HL-60 (cell line): Measurements from ENCODE around the gene TNFRSF21.
"Not testable (repeated sequence)": the region's sequence is repeated elsewhere in the genome, so short reads cannot be mapped to it uniquely, and the experiment has no call there.

Source experiments
- DNase-seq, 2 experiments: peaks; one replicate each; pipeline ENCODE4 v3.0.0-alpha.2; 2010 to 2020; ENCODE audit warnings: low read depth in 1 of 2, low spot score in 1 of 2
- H3K27ac ChIP-seq: fragments of 250-450 bp; sonication (Bioruptor Pico); replicated peaks from 2 replicates; pipeline ENCODE4 v1.5.1; 2020; ENCODE audit warnings: mild to moderate bottlenecking, moderate library complexity
- H3K27me3 ChIP-seq: fragments of 250-450 bp; sonication (Bioruptor Pico); 2 replicates; pipeline ENCODE4 v1.5.1; 2021; ENCODE audit warnings: mild to moderate bottlenecking, moderate library complexity; ENCODE audit not compliant: insufficient read depth, poor library complexity, severe bottlenecking
- H3K4me3 ChIP-seq: replicated peaks from 2 replicates; pipeline ENCODE4 v1.5.1; 2011; ENCODE audit warnings: mild to moderate bottlenecking, control low read depth, low read length; ENCODE audit not compliant: insufficient read depth
- CTCF ChIP-seq: IDR thresholded peaks from one replicate; pipeline ENCODE4 v1.5.1; 2011; ENCODE audit warnings: low read length, control low read depth, inconsistent platforms; ENCODE audit not compliant: insufficient read depth
- GABPA ChIP-seq: IDR thresholded peaks from 2 replicates; pipeline ENCODE4 v1.6.1; 2012; ENCODE audit warnings: low read depth
- POLR2AphosphoS5 ChIP-seq: IDR thresholded peaks from 2 replicates; pipeline ENCODE4 v1.6.1; 2012; ENCODE audit warnings: low read depth
- REST ChIP-seq: IDR thresholded peaks from 2 replicates; pipeline ENCODE4 v1.6.1; 2012; ENCODE audit warnings: low read depth; ENCODE audit not compliant: insufficient replicate concordance
- SPI1 ChIP-seq: IDR thresholded peaks from 2 replicates; pipeline ENCODE4 v1.6.1; 2012; ENCODE audit warnings: low read depth, mild to moderate bottlenecking, borderline replicate concordance

Gene TNFRSF21

GRCh38 chr6:47335466-47335865 is 25.8 kb upstream of the TNFRSF21 start:
- no peak overlapping the region for H3K4me3 ChIP-seq
- no peaks in the 10 kb centered on the region for H3K27me3 ChIP-seq
- DNase-seq = peak; percentile 20 to 59
- TF ChIP-seq REST = no peak
- TF ChIP-seq POLR2AphosphoS5 = peak; percentile 59; the same call in 1 of the 2 replicates
- peak; percentile 99 for TF ChIP-seq SPI1
- no peak overlapping the region for H3K27ac ChIP-seq

- Histone ChIP-seq H3K4me3 (no peak overlapping the region), H3K27ac (no peak overlapping the region), H3K27me3 (no peaks in the 10 kb centered on the region)
- TF ChIP-seq CTCF = no peak
- no peak for TF ChIP-seq SPI1
- TF ChIP-seq GABPA = no peak
- no peak for TF ChIP-seq POLR2AphosphoS5
- TF ChIP-seq REST = no peak
- no peak for DNase-seq
Measured at GRCh38 chr6:47334334-47334733, 24.6 kb upstream of the TNFRSF21 start.

GRCh38 chr6:47328606-47329005 is 18.9 kb upstream of the TNFRSF21 start:
- H3K27me3 ChIP-seq, DNase-seq, H3K27ac ChIP-seq, H3K4me3 ChIP-seq: not testable (repeated sequence)

GRCh38 chr6:47328139-47328538 is 18.4 kb upstream of the TNFRSF21 start:
- not testable (repeated sequence) for H3K27ac ChIP-seq, DNase-seq, H3K27me3 ChIP-seq, H3K4me3 ChIP-seq

- TF ChIP-seq REST = no peak
- TF ChIP-seq POLR2AphosphoS5 = no peak
- no peak for TF ChIP-seq GABPA
- no peak for TF ChIP-seq SPI1
- TF ChIP-seq CTCF = no peak
- H3K27me3 ChIP-seq = no peaks in the 10 kb centered on the region
- H3K27ac ChIP-seq = no peak overlapping the region
- no peak for DNase-seq
- no peak overlapping the region for H3K4me3 ChIP-seq
Measured at GRCh38 chr6:47323887-47324286, 14.2 kb upstream of the TNFRSF21 start.
